Left lung (tissue), 10 donors: ENCODE measurements around the gene TSPAN9. TPM values are rescaled to one million over a fixed set of nuclear protein-coding genes. Genes with fewer than 3 reads are reported as not detected.

Source experiments
- ATAC-seq: fragments of 200-7000 bp; cut with Tn5 transposase; one replicate; pipeline ENCODE4 v1.9.1; 2020; ENCODE audit warnings: moderate library complexity
- DNase-seq, 4 donors: peaks; one replicate each; pipeline ENCODE4 v3.0.0-alpha.2; 2013 to 2020
- H3K27ac ChIP-seq, 2 donors: fragments of 200-600 bp; sonication (generic) in 1 of 2; one replicate each; pipeline versions ENCODE4 v1.5.0 to v1.8.0; 2020 to 2021
- H3K27me3 ChIP-seq, 2 donors: fragments of 200-600 bp; sonication (generic) in 1 of 2; one replicate each; pipeline versions ENCODE4 v1.5.0 to v1.8.0; 2020 to 2021
- H3K36me3 ChIP-seq, 2 donors: fragments of 200-600 bp; sonication (generic) in 1 of 2; one replicate each; pipeline versions ENCODE4 v1.5.0 to v1.8.0; 2020 to 2021
- H3K4me1 ChIP-seq, 2 donors: fragments of 200-600 bp; one replicate each; pipeline ENCODE4 v1.8.0; 2021
- H3K4me3 ChIP-seq, 2 donors: fragments of 200-600 bp; sonication (generic) in 1 of 2; one replicate each; pipeline versions ENCODE4 v1.5.0 to v1.8.0; 2020 to 2021; ENCODE audit warnings: mild to moderate bottlenecking in 1 of 2
- H3K9me3 ChIP-seq, 2 donors: fragments of 200-600 bp; sonication (generic) in 1 of 2; one replicate each; pipeline versions ENCODE4 v1.5.0 to v1.8.0; 2020 to 2021
- CTCF ChIP-seq, 2 donors: fragments of 200-600 bp; sonication (generic) in 1 of 2; IDR thresholded peaks; one replicate each; pipeline versions ENCODE4 v1.5.0 to v1.8.0; 2021; ENCODE audit warnings: antibody characterized with exemption in 2 of 2
- intact Hi-C, 2 donors: fragments of 100-400 bp; cut with DNase I; formaldehyde crosslinking; loops; one replicate each; pipeline versions ENCODE4 v1.11.2 to v1.14.2; 2022
- polyA plus RNA-seq, 6 donors: library from polyadenylated mRNA; unstranded; fragments of 120-200 nt; gene quantifications; one replicate each; pipeline ENCODE4 v1.2.1, GENCODE V29; 2013; ENCODE audit not compliant: insufficient read length in 6 of 6
- total RNA-seq, 2 donors: library from RNA; stranded (reverse); fragmentation: NEBNext Ultra II Directional; extraction: Animal tissue kit (Norgen Biotek cat#: 25700); gene quantifications; one replicate each; pipeline ENCODE4 v1.2.1, GENCODE V29; 2021
- donor health status: DM: no; HTN: yes; CAD: no.
- donor health status: DM: no; HTN: no; CAD: no.

TSPAN9 gene
- total and polyA plus RNA-seq, 8 donors = 35.6 to 98.6 (median 81.3) TPM

DNA sequence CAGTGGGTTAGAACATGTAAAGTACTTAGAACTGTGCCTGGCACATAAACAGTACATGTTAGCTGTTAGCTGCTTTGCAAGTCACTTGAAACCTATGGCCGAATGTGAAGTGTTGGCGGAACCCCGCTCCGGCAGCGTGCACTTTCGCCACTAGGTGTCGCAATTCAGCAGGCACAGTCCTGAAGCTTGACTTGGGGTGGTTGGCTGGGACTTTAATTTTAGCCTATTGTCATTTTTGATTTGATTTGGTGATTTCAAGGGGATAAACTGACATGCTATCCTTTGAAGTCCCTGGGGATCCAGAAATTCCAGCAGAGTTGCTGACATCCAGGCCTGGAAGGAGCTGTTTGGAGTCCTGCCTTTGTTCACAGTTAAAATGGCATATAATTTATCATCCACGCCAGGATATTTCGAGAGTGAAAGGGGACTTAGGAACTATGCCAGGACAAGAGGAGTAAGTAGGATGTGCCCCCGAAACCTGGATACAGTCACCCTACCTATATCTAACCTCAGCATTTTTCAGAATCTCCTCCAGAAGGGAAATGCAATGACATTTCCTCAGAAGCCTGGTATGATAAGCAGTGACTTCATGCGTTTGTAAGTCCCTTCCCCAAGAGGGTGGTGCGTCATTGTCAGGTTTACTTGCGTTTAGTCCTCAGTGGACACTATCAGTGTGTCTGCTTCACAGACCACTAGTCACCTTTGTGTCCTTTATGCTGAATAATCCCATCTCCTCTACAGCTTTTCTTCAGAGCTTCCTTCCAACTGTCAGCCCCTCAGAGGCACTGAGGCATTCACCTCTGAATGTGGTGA lies 3.5 kb upstream of the TSPAN9 start:
- peak overlapping the region in 1 of 2 donors; percentile 18 for H3K27ac ChIP-seq
- H3K9me3 ChIP-seq = no peaks in the 10 kb centered on the region
- peaks cover 3 to 28% of the 10 kb centered on the region in 2 donors for H3K4me1 ChIP-seq
- DNase-seq = peak; percentile 79 to 93 (median 88)
- peak; percentile 98 to 99 for TF ChIP-seq CTCF (IDR thresholded peaks at IDR 0.05)
- ATAC-seq = peak; percentile 57
- H3K27me3 ChIP-seq = peaks cover 0 to 36% of the 10 kb centered on the region in 2 donors
- H3K36me3 ChIP-seq = no peaks in the 10 kb centered on the region
- intact Hi-C loops = loop anchor here in 1 of 2 donors (5.0 kb wide), 1 partner anchor 204 kb away; no protein-coding TSS in a partner anchor
- no peak overlapping the region for H3K4me3 ChIP-seq

DNA sequence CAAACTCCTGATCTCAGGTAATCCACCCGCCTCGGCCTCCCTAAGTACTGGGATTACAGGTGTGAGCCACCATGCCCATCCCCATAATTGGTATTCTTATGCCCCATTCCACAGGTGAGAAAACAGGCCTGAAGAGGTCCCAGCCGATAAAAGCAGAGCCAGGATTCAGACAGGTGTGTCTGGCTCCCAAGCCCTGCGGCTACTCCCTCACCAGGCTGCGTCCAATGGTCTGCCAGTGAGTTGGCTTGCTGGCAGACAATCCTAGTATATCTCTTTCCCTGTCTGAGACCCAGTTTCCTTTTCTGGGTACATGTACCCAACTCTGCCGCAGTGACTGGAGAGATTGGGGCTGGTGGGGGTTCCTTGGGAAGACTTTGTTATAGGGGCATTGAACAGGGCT lies 1.9 kb upstream of the TSPAN9 start:
- H3K36me3 ChIP-seq = no peaks in the 10 kb centered on the region
- H3K9me3 ChIP-seq = no peaks in the 10 kb centered on the region
- DNase-seq = no peak
- H3K27me3 ChIP-seq = peaks cover 0 to 40% of the 10 kb centered on the region in 2 donors
- no peak overlapping the region for H3K4me3 ChIP-seq
- no peak for ATAC-seq
- intact Hi-C loops = no loop called here
- peaks cover 3 to 28% of the 10 kb centered on the region in 2 donors for H3K4me1 ChIP-seq
- TF ChIP-seq CTCF (IDR thresholded peaks at IDR 0.05) = no peak
- H3K27ac ChIP-seq = no peak overlapping the region

DNA sequence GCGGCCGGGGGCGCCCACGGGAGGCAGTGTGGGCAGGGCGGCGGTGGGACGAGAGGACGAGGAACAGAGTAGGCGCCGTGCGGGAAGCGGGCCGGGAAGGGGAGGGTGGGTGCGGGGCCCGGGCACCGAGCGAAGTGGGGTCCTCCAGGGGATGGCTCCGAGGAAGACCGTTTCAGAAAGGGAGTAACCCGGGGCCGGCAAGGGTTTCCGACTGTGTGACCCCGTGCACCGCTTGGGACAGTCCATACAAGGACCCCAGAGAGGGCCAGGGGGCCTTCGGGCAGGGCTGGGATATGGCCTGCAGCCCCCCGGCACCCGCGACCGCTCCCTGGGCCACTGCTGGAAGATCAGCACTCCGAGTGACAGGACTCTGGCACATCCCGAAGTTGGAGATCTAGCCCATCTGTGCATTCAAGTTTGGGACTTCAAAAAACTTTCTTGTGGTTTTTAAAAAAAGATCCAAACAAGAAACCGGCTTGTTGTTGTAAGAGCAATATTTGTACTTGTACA lies 448 bp downstream of the TSPAN9 start:
- H3K4me1 ChIP-seq = peaks cover 3 to 28% of the 10 kb centered on the region in 2 donors
- H3K36me3 ChIP-seq = no peaks in the 10 kb centered on the region
- H3K27me3 ChIP-seq = peaks cover 0 to 40% of the 10 kb centered on the region in 2 donors
- DNase-seq (peak in 3 of 4 donors; percentile 44 to 87 (median 82)), ATAC-seq (peak; percentile 4)
- TF ChIP-seq CTCF (IDR thresholded peaks at IDR 0.05) = no peak
- no peaks in the 10 kb centered on the region for H3K9me3 ChIP-seq
- intact Hi-C loops = no loop called here
- H3K27ac ChIP-seq = peak overlapping the region; percentile 81 to 82
- peak overlapping the region; percentile 68 to 72 for H3K4me3 ChIP-seq

DNA sequence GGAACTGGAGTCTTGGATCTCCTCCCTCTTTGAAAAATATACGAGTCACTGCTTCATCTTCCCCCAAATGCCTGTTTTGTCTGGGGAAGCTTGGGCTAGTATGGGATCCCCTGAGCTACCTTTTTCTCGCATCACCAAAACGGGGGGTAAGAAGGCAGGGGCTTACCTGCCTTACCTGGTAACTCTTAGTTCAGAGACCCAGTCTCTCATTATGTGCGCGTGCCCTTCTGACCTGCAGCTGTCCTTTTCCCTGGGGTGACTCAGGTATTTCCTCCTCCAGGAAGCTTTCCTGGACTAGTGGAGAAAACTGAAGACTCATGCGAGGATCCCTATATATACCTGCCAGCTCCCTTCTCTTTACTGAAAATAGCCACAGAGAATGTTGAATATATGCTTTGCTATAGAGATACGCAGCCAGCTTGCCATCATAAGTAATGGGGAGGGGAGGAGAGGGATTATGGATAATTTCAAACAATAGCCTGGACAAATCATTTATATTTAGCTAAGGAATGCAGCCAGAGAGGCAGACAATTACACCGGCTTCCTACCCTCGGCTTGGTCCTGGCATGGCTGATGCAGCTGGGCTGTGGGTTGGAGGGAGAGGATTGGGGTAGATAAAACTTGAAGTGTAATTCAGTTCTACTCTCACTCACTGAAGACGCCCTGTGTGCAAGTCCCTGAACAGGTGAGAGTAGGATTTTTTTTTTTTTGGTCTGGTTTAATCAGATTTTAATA lies 1.1 kb downstream of the TSPAN9 start:
- Histone ChIP-seq H3K27ac (peak overlapping the region; percentile 81 to 82), H3K36me3 (no peaks in the 10 kb centered on the region), H3K9me3 (no peaks in the 10 kb centered on the region), H3K4me1 (peaks cover 4 to 27% of the 10 kb centered on the region in 2 donors), H3K27me3 (peaks cover 0 to 40% of the 10 kb centered on the region in 2 donors), H3K4me3 (peak overlapping the region; percentile 68 to 72)
- intact Hi-C loops = no loop called here
- no peak for ATAC-seq
- TF ChIP-seq CTCF (IDR thresholded peaks at IDR 0.05) = no peak
- no peak for DNase-seq

GRCh38 chr12:3081091-3081490 lies 3.9 kb downstream of the TSPAN9 start:
- Histone ChIP-seq H3K27me3 (peaks cover 0 to 28% of the 10 kb centered on the region in 2 donors), H3K4me3 (no peak overlapping the region), H3K36me3 (no peaks in the 10 kb centered on the region), H3K27ac (no peak overlapping the region), H3K9me3 (no peaks in the 10 kb centered on the region), H3K4me1 (peaks cover 7 to 33% of the 10 kb centered on the region in 2 donors)
- intact Hi-C loops = no loop called here
- ATAC-seq = no peak
- DNase-seq = no peak
- no peak for TF ChIP-seq CTCF (IDR thresholded peaks at IDR 0.05)
